Stimulated activated memory B cell treated with anti-CD40 and anti-IgM and Interleukin-4, amounts not matched to agents 10 μg/mL and 1 μg/mL and 100 μg/mL, for 72 hours (primary cell): ENCODE results near the gene OR52W1.
"Not testable (repeated sequence)": the region's sequence is repeated elsewhere in the genome, so short reads cannot be mapped to it uniquely, and the experiment has no call there.

Experiments used
- ATAC-seq: fragments of 150-1000 bp; cut with Tn5 transposase; 2 replicates; pipeline ENCODE4 v1.10.0; 2021
- H3K27ac Mint-ChIP-seq: one replicate; pipeline ENCODE4 v1.8.0; 2022; ENCODE audit warnings: mild to moderate bottlenecking, mixed read lengths
- H3K27me3 Mint-ChIP-seq: one replicate; pipeline ENCODE4 v1.8.0; 2022; ENCODE audit warnings: mixed read lengths
- H3K36me3 Mint-ChIP-seq: one replicate; pipeline ENCODE4 v1.8.0; 2022; ENCODE audit warnings: mixed read lengths
- H3K4me1 Mint-ChIP-seq: one replicate; pipeline ENCODE4 v1.8.0; 2022; ENCODE audit warnings: mixed read lengths
- H3K4me3 Mint-ChIP-seq: one replicate; pipeline ENCODE4 v1.8.0; 2022; ENCODE audit warnings: mild to moderate bottlenecking, moderate library complexity, mixed read lengths
- H3K9me3 Mint-ChIP-seq: one replicate; pipeline ENCODE4 v1.8.0; 2022; ENCODE audit warnings: mixed read lengths

OR52W1 gene

GRCh38 chr11:6234387-6235107 is 35.5 kb downstream of the OR52W1 start, which contains the start of gene FHIP1B:
Gene FHIP1B, minus strand, starts transcription at chr11:6234636. Its CDS starts 10,120 bp downstream, at chr11:6224516.
- Mint-ChIP-seq H3K4me1 (peaks cover 36% of the 10 kb centered on the region), H3K36me3 (peaks cover 2% of the 10 kb centered on the region), H3K27me3 (no peaks in the 10 kb centered on the region), H3K4me3 (peak within 1 kb of the TSS; percentile 91), H3K9me3 (no peaks in the 10 kb centered on the region), H3K27ac (peak within 1 kb of the TSS; percentile 87)
- ATAC-seq: peak; percentile 98

- Mint-ChIP-seq H3K27me3 (peaks cover 13% of the 10 kb centered on the region), H3K4me1 (peaks cover 19% of the 10 kb centered on the region), H3K9me3 (no peaks in the 10 kb centered on the region), H3K27ac (no peak overlapping the region), H3K4me3 (no peak overlapping the region), H3K36me3 (no peaks in the 10 kb centered on the region)
- ATAC-seq: no peak
Observed at GRCh38 chr11:6237266-6237665, 38.2 kb downstream of the OR52W1 start.

GRCh38 chr11:6237761-6238302 is 38.8 kb downstream of the OR52W1 start:
- Mint-ChIP-seq H3K4me3 (no peak overlapping the region), H3K4me1 (peaks cover 19% of the 10 kb centered on the region), H3K36me3 (no peaks in the 10 kb centered on the region), H3K9me3 (no peaks in the 10 kb centered on the region), H3K27ac (no peak overlapping the region), H3K27me3 (peaks cover 13% of the 10 kb centered on the region)
- no peak for ATAC-seq

- Mint-ChIP-seq H3K27me3 (peaks cover 22% of the 10 kb centered on the region), H3K9me3 (no peaks in the 10 kb centered on the region), H3K36me3 (no peaks in the 10 kb centered on the region), H3K27ac (no peak within 1 kb of the TSS), H3K4me1 (peaks cover 12% of the 10 kb centered on the region), H3K4me3 (no peak within 1 kb of the TSS)
- no peak for ATAC-seq
Observed at GRCh38 chr11:6238902-6239301, 39.9 kb downstream of the OR52W1 start, which contains the start of gene CNGA4. Gene CNGA4, plus strand, starts transcription at chr11:6239089. Its CDS starts 118 bp downstream, at chr11:6239207.

- Mint-ChIP-seq H3K4me3 (no peak overlapping the region), H3K4me1 (peaks cover 5% of the 10 kb centered on the region), H3K36me3 (no peaks in the 10 kb centered on the region), H3K27me3 (peaks cover 22% of the 10 kb centered on the region), H3K9me3 (no peaks in the 10 kb centered on the region), H3K27ac (no peak overlapping the region)
- ATAC-seq: no peak
Observed at GRCh38 chr11:6240139-6240538, 41.1 kb downstream of the OR52W1 start.

GRCh38 chr11:6240781-6241180 is 41.8 kb downstream of the OR52W1 start:
- no peaks in the 10 kb centered on the region for H3K9me3 Mint-ChIP-seq
- no peak for ATAC-seq
- no peak overlapping the region for H3K4me3 Mint-ChIP-seq
- H3K27ac Mint-ChIP-seq: no peak overlapping the region
- no peaks in the 10 kb centered on the region for H3K4me1 Mint-ChIP-seq
- no peaks in the 10 kb centered on the region for H3K36me3 Mint-ChIP-seq
- peaks cover 22% of the 10 kb centered on the region for H3K27me3 Mint-ChIP-seq

- Mint-ChIP-seq H3K27ac (no peak overlapping the region), H3K36me3 (no peaks in the 10 kb centered on the region), H3K4me1 (no peaks in the 10 kb centered on the region), H3K27me3 (peaks cover 22% of the 10 kb centered on the region), H3K9me3 (no peaks in the 10 kb centered on the region), H3K4me3 (no peak overlapping the region)
- no peak for ATAC-seq
Observed at GRCh38 chr11:6241316-6241715, 42.3 kb downstream of the OR52W1 start.

- no peak overlapping the region for H3K4me3 Mint-ChIP-seq
- H3K27me3 Mint-ChIP-seq: peaks cover 17% of the 10 kb centered on the region
- ATAC-seq: no peak
- no peak overlapping the region for H3K27ac Mint-ChIP-seq
- H3K4me1 Mint-ChIP-seq: no peaks in the 10 kb centered on the region
- H3K9me3 Mint-ChIP-seq: no peaks in the 10 kb centered on the region
- no peaks in the 10 kb centered on the region for H3K36me3 Mint-ChIP-seq
Observed at GRCh38 chr11:6245536-6245935, 46.5 kb downstream of the OR52W1 start.

GRCh38 chr11:6248248-6248647 is 49.2 kb downstream of the OR52W1 start:
- no peak for ATAC-seq
- Mint-ChIP-seq H3K27me3 (peaks cover 7% of the 10 kb centered on the region), H3K36me3 (no peaks in the 10 kb centered on the region), H3K9me3 (no peaks in the 10 kb centered on the region), H3K4me3 (no peak overlapping the region), H3K4me1 (no peaks in the 10 kb centered on the region), H3K27ac (no peak overlapping the region)

GRCh38 chr11:6248897-6249296 is 49.9 kb downstream of the OR52W1 start:
- H3K4me1 Mint-ChIP-seq, H3K9me3 Mint-ChIP-seq, H3K36me3 Mint-ChIP-seq, ATAC-seq, H3K27ac Mint-ChIP-seq, H3K4me3 Mint-ChIP-seq, H3K27me3 Mint-ChIP-seq: not testable (repeated sequence)
